HEK293T (cell line): ENCODE data around the gene SLN.

Experiments
- BHLHE40 ChIP-seq: fragments of 450-650 bp; IDR thresholded peaks from 2 replicates; pipeline ENCODE4 v1.6.1; 2016; ENCODE audit warnings: mild to moderate bottlenecking, moderate library complexity, borderline replicate concordance
- ELF4 ChIP-seq: fragments of 450-650 bp; IDR thresholded peaks from 2 replicates; pipeline ENCODE4 v1.6.1; 2017; ENCODE audit warnings: antibody characterized with exemption
- FOXA1 ChIP-seq: fragments of 450-650 bp; IDR thresholded peaks from 2 replicates; pipeline ENCODE4 v1.6.1; 2016; ENCODE audit warnings: mild to moderate bottlenecking
- FOXK2 ChIP-seq: fragments of 450-650 bp; IDR thresholded peaks from 2 replicates; pipeline ENCODE4 v1.6.1; 2016; ENCODE audit warnings: mild to moderate bottlenecking
- FOXM1 ChIP-seq: fragments of 450-650 bp; IDR thresholded peaks from 2 replicates; pipeline ENCODE4 v1.6.1; 2017; ENCODE audit warnings: mild to moderate bottlenecking, borderline replicate concordance
- NFRKB ChIP-seq: fragments of 450-650 bp; IDR thresholded peaks from 2 replicates; pipeline ENCODE4 v1.6.1; 2016; ENCODE audit warnings: mild to moderate bottlenecking, moderate library complexity
- SP1 ChIP-seq: fragments of 450-650 bp; IDR thresholded peaks from 2 replicates; pipeline ENCODE4 v1.6.1; 2017
- SUZ12 ChIP-seq: fragments of 450-650 bp; IDR thresholded peaks from 2 replicates; pipeline ENCODE4 v1.6.1; 2016; ENCODE audit warnings: mild to moderate bottlenecking
- TARDBP ChIP-seq: fragments of 450-650 bp; IDR thresholded peaks from 2 replicates; pipeline ENCODE4 v1.6.1; 2016
- ZNF384 ChIP-seq: fragments of 450-650 bp; IDR thresholded peaks from 2 replicates; pipeline ENCODE4 v1.6.1; 2016

- TF ChIP-seq FOXM1 (no peak), FOXA1 (no peak), ELF4 (no peak), TARDBP (no peak), SUZ12 (no peak), SP1 (no peak), BHLHE40 (no peak), ZNF384 (no peak), FOXK2 (no peak), NFRKB (no peak)
These were observed 4.6 kb downstream of the SLN start for GRCh38 chr11:107707215-107707671.
